T-helper 17 cell (primary cell): ENCODE results near the gene CDC42EP2. TPM values are rescaled to one million over a fixed set of nuclear protein-coding genes. Genes with fewer than 3 reads are reported as not detected.

Experiments used
- ATAC-seq: fragments of 150-1000 bp; cut with Tn5 transposase; 2 replicates; pipeline ENCODE4 v1.10.0; 2021; ENCODE audit warnings: mild to moderate bottlenecking, moderate library complexity
- DNase-seq, 3 donors: peaks; one replicate each; pipeline versions ENCODE4 v3.0.0 to v3.0.0-alpha.2; 2020 to 2021
- H3K9me3 ChIP-seq: one replicate; pipeline ENCODE4 v1.7.0; 2013; ENCODE audit warnings: low read length, mild to moderate bottlenecking; ENCODE audit not compliant: control insufficient read depth, poor library complexity, severe bottlenecking
- H3K27ac Mint-ChIP-seq: one replicate; pipeline ENCODE4 v1.8.0; 2022; ENCODE audit warnings: mild to moderate bottlenecking, moderate library complexity, mixed read lengths
- H3K27me3 Mint-ChIP-seq: one replicate; pipeline ENCODE4 v1.8.0; 2022; ENCODE audit warnings: mixed read lengths
- H3K36me3 Mint-ChIP-seq: one replicate; pipeline ENCODE4 v1.8.0; 2022; ENCODE audit warnings: low read depth, mixed read lengths
- H3K4me1 Mint-ChIP-seq: one replicate; pipeline ENCODE4 v1.8.0; 2022; ENCODE audit warnings: mild to moderate bottlenecking, mixed read lengths
- H3K4me3 Mint-ChIP-seq: one replicate; pipeline ENCODE4 v1.8.0; 2022; ENCODE audit warnings: mild to moderate bottlenecking, moderate library complexity, mixed read lengths
- total RNA-seq, 4 donors: library from RNA in 2 of 4; stranded (reverse) in 2 of 4; gene quantifications; one replicate each; pipeline ENCODE4 v1.2.3 and lab custom pipeline; 2022 to 2026

CDC42EP2 gene
- total RNA-seq, 2 donors from 2014 or later, result 0.55 TPM; not detected in 1

DNA sequence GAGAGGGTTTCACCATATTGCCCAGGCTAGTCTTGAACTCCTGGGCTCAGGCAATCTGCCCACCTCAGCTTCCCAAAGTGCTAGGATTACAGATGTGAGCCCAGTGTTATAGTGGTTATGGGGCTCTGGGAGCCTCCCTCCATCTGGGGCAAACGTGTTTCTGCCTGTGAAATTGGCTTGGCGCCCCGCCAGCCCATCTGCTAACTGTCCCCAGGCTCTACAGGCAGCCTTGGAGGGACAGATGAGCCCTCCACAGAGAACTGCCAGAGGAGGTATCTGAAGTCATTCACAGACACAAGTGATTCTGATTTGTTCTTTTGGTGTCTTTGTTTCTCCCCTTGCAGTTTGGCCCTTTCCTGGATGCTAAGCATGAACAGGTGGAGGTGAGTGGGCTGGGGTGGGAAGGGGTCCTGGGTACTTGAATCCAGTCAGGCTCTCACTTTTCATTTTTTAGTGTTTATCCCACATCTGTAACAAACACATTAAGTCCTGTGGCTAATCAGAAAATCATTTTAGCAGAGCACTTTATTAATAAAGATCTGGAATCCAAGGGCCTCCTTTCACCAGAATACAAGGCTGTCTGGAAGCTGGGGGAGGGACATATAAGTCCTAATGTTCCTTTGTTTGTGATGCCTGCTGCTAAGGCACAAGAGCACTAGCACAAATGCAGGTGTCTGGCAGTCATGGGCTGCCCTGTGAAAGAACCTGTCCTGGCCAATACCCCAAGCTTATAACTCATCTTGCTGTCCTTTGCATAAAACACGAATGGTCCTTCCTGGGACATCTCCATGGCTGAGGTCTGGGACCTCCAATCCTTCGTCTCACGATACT lies 25.7 kb upstream of the CDC42EP2 start:
- peaks cover 3% of the 10 kb centered on the region for H3K4me1 Mint-ChIP-seq
- peak overlapping the region; percentile 59 for H3K27ac Mint-ChIP-seq
- H3K4me3 Mint-ChIP-seq, result no peak overlapping the region
- ATAC-seq, result no peak
- H3K27me3 Mint-ChIP-seq, result no peaks in the 10 kb centered on the region
- peaks cover 10% of the 10 kb centered on the region for H3K36me3 Mint-ChIP-seq
- no peaks in the 10 kb centered on the region for H3K9me3 ChIP-seq
- no peak for DNase-seq

GRCh38 chr11:65290448-65291165 lies 24.1 kb upstream of the CDC42EP2 start:
- H3K9me3 ChIP-seq, result no peaks in the 10 kb centered on the region
- peaks cover 3% of the 10 kb centered on the region for H3K4me1 Mint-ChIP-seq
- H3K27me3 Mint-ChIP-seq, result no peaks in the 10 kb centered on the region
- peak overlapping the region; percentile 19 for H3K4me3 Mint-ChIP-seq
- peak overlapping the region; percentile 27 for H3K27ac Mint-ChIP-seq
- ATAC-seq (peak; percentile 49), DNase-seq (no peak)
- peaks cover 13% of the 10 kb centered on the region for H3K36me3 Mint-ChIP-seq

GRCh38 chr11:65291613-65292012 lies 23.1 kb upstream of the CDC42EP2 start:
- no peak for DNase-seq
- Mint-ChIP-seq H3K36me3 (peaks cover 13% of the 10 kb centered on the region), H3K4me3 (no peak overlapping the region), H3K27ac (no peak overlapping the region), H3K4me1 (peaks cover 3% of the 10 kb centered on the region), H3K27me3 (no peaks in the 10 kb centered on the region)
- ATAC-seq, result no peak
- no peaks in the 10 kb centered on the region for H3K9me3 ChIP-seq

DNA sequence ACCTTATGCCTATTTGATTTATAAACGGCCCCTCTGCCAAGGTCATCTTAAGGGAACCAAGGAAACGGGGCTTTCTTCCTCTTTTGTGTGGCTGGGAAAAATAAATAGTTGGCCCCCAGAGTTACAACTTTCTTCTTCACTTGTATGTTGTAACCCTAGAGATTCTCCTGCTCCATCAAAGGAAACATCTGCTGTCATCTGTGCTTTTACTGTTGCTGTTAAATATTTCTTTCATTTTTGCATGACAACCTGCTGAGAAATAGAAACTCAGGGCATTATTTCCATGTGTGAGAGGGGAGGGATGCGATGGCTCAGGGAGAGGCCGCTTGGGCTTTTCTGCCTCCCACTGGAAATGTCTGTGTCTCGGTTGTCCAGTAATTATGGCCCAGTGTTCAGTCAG lies 21.8 kb upstream of the CDC42EP2 start:
- no peaks in the 10 kb centered on the region for H3K27me3 Mint-ChIP-seq
- no peaks in the 10 kb centered on the region for H3K9me3 ChIP-seq
- ATAC-seq (no peak), DNase-seq (no peak)
- no peak overlapping the region for H3K4me3 Mint-ChIP-seq
- H3K27ac Mint-ChIP-seq, result no peak overlapping the region
- peaks cover 10% of the 10 kb centered on the region for H3K36me3 Mint-ChIP-seq
- peaks cover 3% of the 10 kb centered on the region for H3K4me1 Mint-ChIP-seq

DNA sequence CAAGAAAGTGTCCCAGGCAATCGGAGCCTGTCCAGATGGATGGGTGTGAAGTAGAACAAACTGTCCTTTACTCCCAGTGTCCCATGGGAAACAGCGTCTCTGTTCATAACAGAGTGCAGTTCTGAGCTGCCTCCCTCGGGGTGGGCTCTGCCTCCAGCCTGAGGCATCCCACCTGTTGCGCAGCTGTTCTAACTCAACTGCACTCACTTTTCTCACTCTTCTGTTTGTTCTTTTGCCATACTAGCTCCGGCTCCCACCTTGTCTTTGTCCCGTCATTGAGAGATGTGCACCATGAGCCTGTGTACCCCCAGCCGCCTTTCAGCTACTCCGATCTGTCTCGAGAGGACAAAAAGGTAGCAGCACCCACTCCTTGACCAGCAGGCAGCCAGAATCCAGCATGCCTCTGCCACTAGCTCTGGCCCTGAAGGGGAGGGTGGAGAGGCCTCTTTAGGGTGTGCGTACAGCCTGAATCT lies 20.7 kb upstream of the CDC42EP2 start:
- DNase-seq (no peak), ATAC-seq (no peak)
- no peaks in the 10 kb centered on the region for H3K27me3 Mint-ChIP-seq
- H3K4me3 Mint-ChIP-seq, result no peak overlapping the region
- H3K36me3 Mint-ChIP-seq, result peaks cover 10% of the 10 kb centered on the region
- peak overlapping the region; percentile 29 for H3K27ac Mint-ChIP-seq
- peaks cover 3% of the 10 kb centered on the region for H3K4me1 Mint-ChIP-seq
- no peaks in the 10 kb centered on the region for H3K9me3 ChIP-seq

GRCh38 chr11:65295001-65295400 lies 19.7 kb upstream of the CDC42EP2 start:
- H3K27ac Mint-ChIP-seq, result no peak overlapping the region
- H3K36me3 Mint-ChIP-seq, result peaks cover 6% of the 10 kb centered on the region
- H3K4me1 Mint-ChIP-seq, result no peaks in the 10 kb centered on the region
- H3K27me3 Mint-ChIP-seq, result no peaks in the 10 kb centered on the region
- no peak for ATAC-seq
- no peaks in the 10 kb centered on the region for H3K9me3 ChIP-seq
- no peak overlapping the region for H3K4me3 Mint-ChIP-seq
- DNase-seq, result no peak

GRCh38 chr11:65295571-65296341 lies 18.9 kb upstream of the CDC42EP2 start:
- Mint-ChIP-seq H3K36me3 (peaks cover 3% of the 10 kb centered on the region), H3K4me1 (no peaks in the 10 kb centered on the region), H3K27ac (peak overlapping the region; percentile 27), H3K4me3 (no peak overlapping the region), H3K27me3 (no peaks in the 10 kb centered on the region)
- H3K9me3 ChIP-seq, result no peaks in the 10 kb centered on the region
- no peak for ATAC-seq
- no peak for DNase-seq

DNA sequence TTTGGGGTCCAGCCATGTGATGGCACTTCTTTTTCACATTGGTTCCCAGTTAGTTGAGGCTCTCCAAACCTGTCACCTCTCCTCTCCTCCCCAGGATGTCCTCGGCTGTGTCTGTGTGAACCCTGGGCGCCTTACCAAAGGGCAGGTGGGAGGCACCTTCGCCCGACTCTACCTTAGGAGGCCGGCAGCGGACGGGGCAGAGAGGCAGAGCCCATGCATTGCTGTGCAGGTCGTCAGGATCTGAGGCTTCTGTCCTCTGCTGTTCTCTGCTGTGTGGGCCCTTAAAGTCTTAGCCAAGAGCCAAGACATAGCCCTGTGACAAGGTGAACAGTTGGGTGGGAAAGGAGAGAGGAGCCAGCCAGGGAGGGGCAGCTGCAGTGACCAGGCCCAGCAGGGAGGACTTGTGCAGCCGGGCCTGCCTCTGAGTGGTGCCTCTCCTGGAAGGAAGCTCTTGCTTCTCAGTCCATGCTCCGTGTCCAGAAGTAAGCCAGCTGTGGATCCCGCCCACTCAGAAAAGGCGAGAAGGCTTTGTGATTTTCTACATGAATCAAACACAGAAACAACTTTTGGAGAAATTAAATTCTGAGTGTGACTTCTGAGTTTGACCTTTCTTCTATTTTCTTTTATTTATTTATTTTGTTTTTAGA lies 17.5 kb upstream of the CDC42EP2 start:
- no peak for ATAC-seq
- no peak for DNase-seq
- H3K36me3 Mint-ChIP-seq, result peaks cover 3% of the 10 kb centered on the region
- no peaks in the 10 kb centered on the region for H3K9me3 ChIP-seq
- no peak overlapping the region for H3K4me3 Mint-ChIP-seq
- H3K4me1 Mint-ChIP-seq, result no peaks in the 10 kb centered on the region
- no peak overlapping the region for H3K27ac Mint-ChIP-seq
- no peaks in the 10 kb centered on the region for H3K27me3 Mint-ChIP-seq

GRCh38 chr11:65298131-65298535 lies 16.5 kb upstream of the CDC42EP2 start:
- DNase-seq (no peak), ATAC-seq (no peak)
- H3K27me3 Mint-ChIP-seq, result no peaks in the 10 kb centered on the region
- no peaks in the 10 kb centered on the region for H3K9me3 ChIP-seq
- H3K4me3 Mint-ChIP-seq, result no peak overlapping the region
- no peaks in the 10 kb centered on the region for H3K4me1 Mint-ChIP-seq
- peaks cover 3% of the 10 kb centered on the region for H3K36me3 Mint-ChIP-seq
- H3K27ac Mint-ChIP-seq, result no peak overlapping the region

GRCh38 chr11:65298655-65299179 lies 15.9 kb upstream of the CDC42EP2 start:
- ATAC-seq (no peak), DNase-seq (no peak)
- Mint-ChIP-seq H3K27me3 (no peaks in the 10 kb centered on the region), H3K27ac (no peak overlapping the region), H3K4me1 (no peaks in the 10 kb centered on the region), H3K36me3 (peaks cover 3% of the 10 kb centered on the region), H3K4me3 (no peak overlapping the region)
- H3K9me3 ChIP-seq, result no peaks in the 10 kb centered on the region

- no peak overlapping the region for H3K4me3 Mint-ChIP-seq
- no peaks in the 10 kb centered on the region for H3K36me3 Mint-ChIP-seq
- no peaks in the 10 kb centered on the region for H3K9me3 ChIP-seq
- no peak overlapping the region for H3K27ac Mint-ChIP-seq
- H3K27me3 Mint-ChIP-seq, result no peaks in the 10 kb centered on the region
- DNase-seq (no peak), ATAC-seq (no peak)
- H3K4me1 Mint-ChIP-seq, result no peaks in the 10 kb centered on the region
Observed at GRCh38 chr11:65300621-65301275, 13.9 kb upstream of the CDC42EP2 start.
